ENCODE results near the gene TMIE. TPM values are rescaled to one million over a fixed set of nuclear protein-coding genes. Genes with fewer than 3 reads are reported as not detected.

Gene TMIE
- total RNA-seq = 0.16 and 0.31 TPM in 2 replicates

GRCh38 chr3:46701181-46701939 is at the start of gene TMIE:
TMIE (plus strand) TSS chr3:46701392; CDS start chr3:46701488, 96 bp downstream.

GRCh38 chr3:46693038-46693891 is 7.9 kb upstream of the TMIE start, which contains the start of gene ALS2CL:
ALS2CL (minus strand) TSS chr3:46693679; CDS start chr3:46689440, 4,239 bp downstream.

GRCh38 chr3:46717447-46718231 is 16.4 kb downstream of the TMIE start, which contains the start of gene PRSS50:
PRSS50 (minus strand) TSS chr3:46717869; CDS start chr3:46717824, 45 bp downstream.

Other genes with a start within 250 kb of the TMIE start
- 0.13 and 0.16 TPM in 2 replicates for gene LTF, start 236.5 kb upstream of the TMIE start, total RNA-seq
- gene RTP3, start 203.4 kb upstream of the TMIE start, total RNA-seq = not detected in 2 replicates
- gene LRRC2, start 135.1 kb upstream of the TMIE start, total RNA-seq = under 0.01 and 0.06 TPM in 2 replicates
- not detected in 2 replicates for gene FAM240A, start 88.9 kb upstream of the TMIE start, total RNA-seq
- 9.9 and 18.5 TPM in 2 replicates for gene ALS2CL, start 7.7 kb upstream of the TMIE start, total RNA-seq
- gene PRSS50, start 16.5 kb downstream of the TMIE start, total RNA-seq = not detected in 2 replicates
- not detected in 2 replicates for gene MYL3, start 162.1 kb downstream of the TMIE start, total RNA-seq
- gene PTH1R, start 176.3 kb downstream of the TMIE start, total RNA-seq = 0.06 and 0.32 TPM in 2 replicates